Measurements from ENCODE around the gene IKZF1.

DNA sequence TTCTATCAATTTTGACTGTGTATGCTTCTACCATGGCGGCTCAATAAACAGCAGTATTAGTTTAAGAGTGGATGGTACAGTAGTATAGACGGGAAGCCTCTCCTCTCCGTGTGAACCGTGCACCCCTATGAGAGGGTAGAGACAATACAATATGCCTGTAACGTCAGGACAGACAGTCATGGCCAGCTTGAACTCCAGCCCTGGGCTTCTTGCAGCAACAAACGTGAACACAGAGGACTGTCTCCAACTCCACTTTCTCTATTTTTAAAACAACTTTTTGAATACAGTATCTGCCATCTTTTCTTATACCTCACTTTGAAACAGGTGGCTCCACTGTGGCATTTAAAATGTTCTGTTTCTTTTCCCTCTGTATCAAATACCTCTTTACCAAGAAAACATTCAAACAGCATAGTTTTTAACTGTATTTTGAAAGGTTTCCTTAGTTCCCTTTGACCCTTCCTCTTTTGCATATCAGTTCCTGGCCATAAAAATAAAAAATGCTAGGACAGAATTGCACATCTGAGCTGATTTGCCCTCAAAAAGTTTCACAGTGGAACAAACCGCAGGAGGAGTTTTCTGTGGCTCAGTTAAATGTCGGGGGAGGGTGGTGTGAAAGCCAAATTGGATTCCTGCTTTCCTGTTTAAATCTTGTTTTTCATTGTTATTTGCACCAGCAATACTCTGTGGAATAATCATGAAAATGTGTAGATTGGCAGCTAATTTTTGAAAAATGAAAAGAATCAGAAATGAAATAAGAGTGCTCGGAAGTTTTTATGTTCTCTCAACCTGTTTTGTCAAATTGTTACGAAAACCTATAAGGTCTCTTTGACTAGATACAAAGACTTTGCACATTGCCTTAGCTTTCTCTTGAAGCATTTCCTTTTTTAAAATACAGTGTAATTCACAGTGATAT, 8.0 kb downstream of the IKZF1 start:
- TF ChIP-seq, protein P1, sequence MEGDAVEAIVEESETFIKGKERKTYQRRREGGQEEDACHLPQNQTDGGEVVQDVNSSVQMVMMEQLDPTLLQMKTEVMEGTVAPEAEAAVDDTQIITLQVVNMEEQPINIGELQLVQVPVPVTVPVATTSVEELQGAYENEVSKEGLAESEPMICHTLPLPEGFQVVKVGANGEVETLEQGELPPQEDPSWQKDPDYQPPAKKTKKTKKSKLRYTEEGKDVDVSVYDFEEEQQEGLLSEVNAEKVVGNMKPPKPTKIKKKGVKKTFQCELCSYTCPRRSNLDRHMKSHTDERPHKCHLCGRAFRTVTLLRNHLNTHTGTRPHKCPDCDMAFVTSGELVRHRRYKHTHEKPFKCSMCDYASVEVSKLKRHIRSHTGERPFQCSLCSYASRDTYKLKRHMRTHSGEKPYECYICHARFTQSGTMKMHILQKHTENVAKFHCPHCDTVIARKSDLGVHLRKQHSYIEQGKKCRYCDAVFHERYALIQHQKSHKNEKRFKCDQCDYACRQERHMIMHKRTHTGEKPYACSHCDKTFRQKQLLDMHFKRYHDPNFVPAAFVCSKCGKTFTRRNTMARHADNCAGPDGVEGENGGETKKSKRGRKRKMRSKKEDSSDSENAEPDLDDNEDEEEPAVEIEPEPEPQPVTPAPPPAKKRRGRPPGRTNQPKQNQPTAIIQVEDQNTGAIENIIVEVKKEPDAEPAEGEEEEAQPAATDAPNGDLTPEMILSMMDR (conservative IDR thresholded peaks at IDR 0.05; ENCODE audit: low read depth, low read length): no peak
- TF ChIP-seq EZH2 (IDR thresholded peaks at IDR 0.05; ENCODE audit: borderline replicate concordance, low read depth, low read length, poor library complexity, severe bottlenecking): no peak

Measured in A673 (cell line).